Large intestine (tissue), 3 donors: ENCODE results near the gene SDK1. TPM values are rescaled to one million over a fixed set of nuclear protein-coding genes. Genes with fewer than 3 reads are reported as not detected.

Experiments used
- DNase-seq, 2 donors: peaks; one replicate each; pipeline versions ENCODE4 v3.0.0 to v3.0.0-alpha.2; 2013
- H3K27ac ChIP-seq: one replicate; pipeline ENCODE4 v1.5.1; 2013; ENCODE audit warnings: low read length
- H3K27me3 ChIP-seq: 2 replicates; pipeline ENCODE4 v1.6.1; 2013; ENCODE audit warnings: low read length; ENCODE audit not compliant: control insufficient read depth, insufficient read depth
- H3K36me3 ChIP-seq: 2 replicates; pipeline ENCODE4 v1.6.1; 2013; ENCODE audit warnings: low read length; ENCODE audit not compliant: control insufficient read depth, insufficient read depth
- H3K4me1 ChIP-seq: one replicate; pipeline ENCODE4 v1.6.1; 2013; ENCODE audit warnings: low read length; ENCODE audit not compliant: control insufficient read depth, insufficient read depth
- H3K4me3 ChIP-seq: one replicate; pipeline ENCODE4 v1.5.1; 2013; ENCODE audit warnings: low read length
- H3K9me3 ChIP-seq: one replicate; pipeline ENCODE4 v1.6.1; 2013; ENCODE audit warnings: mild to moderate bottlenecking, low read depth, low read length, moderate library complexity; ENCODE audit not compliant: control insufficient read depth
- WGBS: methylation state at CpG from one replicate; pipeline ENCODE4 v1.1.5; 2013; ENCODE audit warnings: low lambda C conversion rate; ENCODE audit not compliant: insufficient coverage; 5-methylcytosine and 5-hydroxymethylcytosine counted together
- polyA plus RNA-seq: library from polyadenylated mRNA; unstranded; fragments of 120-200 nt; gene quantifications from one replicate; pipeline ENCODE4 v1.2.1, GENCODE V29; 2013

SDK1 gene
- polyA plus RNA-seq, 1 donor: 6.4 TPM

GRCh38 chr7:4113976-4114375 lies 812.9 kb downstream of the SDK1 start:
- Histone ChIP-seq H3K27ac (no peak overlapping the region), H3K27me3 (no peaks in the 10 kb centered on the region), H3K4me1 (no peaks in the 10 kb centered on the region), H3K36me3 (no peaks in the 10 kb centered on the region), H3K4me3 (no peak overlapping the region), H3K9me3 (peaks cover 4% of the 10 kb centered on the region)
- no peak for DNase-seq
- WGBS: no CpG with 5 or more reads among the region's 25 CpGs

- no peaks in the 10 kb centered on the region for H3K4me1 ChIP-seq
- no peak for DNase-seq
- H3K36me3 ChIP-seq: no peaks in the 10 kb centered on the region
- peaks cover 7% of the 10 kb centered on the region for H3K9me3 ChIP-seq
- H3K27me3 ChIP-seq: no peaks in the 10 kb centered on the region
- no peak overlapping the region for H3K27ac ChIP-seq
- no CpG with 5 or more reads among the region's 7 CpGs for WGBS
- H3K4me3 ChIP-seq: no peak overlapping the region
Observed at GRCh38 chr7:4115442-4115841, 814.4 kb downstream of the SDK1 start.

- H3K27ac ChIP-seq: no peak overlapping the region
- no peak overlapping the region for H3K4me3 ChIP-seq
- 100% methylated on average over 3 of the region's 19 CpGs for WGBS
- no peaks in the 10 kb centered on the region for H3K36me3 ChIP-seq
- H3K4me1 ChIP-seq: no peaks in the 10 kb centered on the region
- no peaks in the 10 kb centered on the region for H3K27me3 ChIP-seq
- DNase-seq: no peak
- H3K9me3 ChIP-seq: peaks cover 7% of the 10 kb centered on the region
Observed at GRCh38 chr7:4115941-4116610, 815.0 kb downstream of the SDK1 start.

GRCh38 chr7:4119848-4120247 lies 818.8 kb downstream of the SDK1 start:
- no peak for DNase-seq
- Histone ChIP-seq H3K4me1 (no peaks in the 10 kb centered on the region), H3K4me3 (no peak overlapping the region), H3K36me3 (no peaks in the 10 kb centered on the region), H3K27me3 (no peaks in the 10 kb centered on the region), H3K9me3 (peaks cover 5% of the 10 kb centered on the region), H3K27ac (no peak overlapping the region)
- 100% methylated on average over 2 of the region's 3 CpGs for WGBS

GRCh38 chr7:4123346-4123745 lies 822.3 kb downstream of the SDK1 start:
- no CpG with 5 or more reads among the region's 2 CpGs for WGBS
- no peak for DNase-seq
- Histone ChIP-seq H3K4me3 (no peak overlapping the region), H3K27ac (no peak overlapping the region), H3K36me3 (no peaks in the 10 kb centered on the region), H3K4me1 (no peaks in the 10 kb centered on the region), H3K27me3 (no peaks in the 10 kb centered on the region), H3K9me3 (peaks cover 10% of the 10 kb centered on the region)

- H3K27ac ChIP-seq: no peak overlapping the region
- no peaks in the 10 kb centered on the region for H3K4me1 ChIP-seq
- no peak overlapping the region for H3K4me3 ChIP-seq
- H3K27me3 ChIP-seq: no peaks in the 10 kb centered on the region
- no peak for DNase-seq
- WGBS: no CpG with 5 or more reads among the region's 8 CpGs
- H3K36me3 ChIP-seq: no peaks in the 10 kb centered on the region
- H3K9me3 ChIP-seq: peaks cover 10% of the 10 kb centered on the region
Observed at GRCh38 chr7:4123823-4124222, 822.8 kb downstream of the SDK1 start.

- no peak overlapping the region for H3K27ac ChIP-seq
- 93% methylated on average over 3 of the region's 5 CpGs for WGBS
- H3K27me3 ChIP-seq: no peaks in the 10 kb centered on the region
- DNase-seq: no peak
- no peaks in the 10 kb centered on the region for H3K4me1 ChIP-seq
- peaks cover under 1% of the 10 kb centered on the region for H3K36me3 ChIP-seq
- H3K4me3 ChIP-seq: no peak overlapping the region
- peaks cover 12% of the 10 kb centered on the region for H3K9me3 ChIP-seq
Observed at GRCh38 chr7:4124556-4125477, 823.8 kb downstream of the SDK1 start.

- Histone ChIP-seq H3K9me3 (peaks cover 11% of the 10 kb centered on the region), H3K27ac (no peak overlapping the region), H3K4me3 (no peak overlapping the region), H3K4me1 (peaks cover 5% of the 10 kb centered on the region), H3K27me3 (no peaks in the 10 kb centered on the region), H3K36me3 (peaks cover 7% of the 10 kb centered on the region)
- 100% methylated on average over 2 of the region's 21 CpGs for WGBS
- DNase-seq: no peak
Observed at GRCh38 chr7:4127909-4128560, 827.0 kb downstream of the SDK1 start.

GRCh38 chr7:4129481-4130122 lies 828.5 kb downstream of the SDK1 start:
- H3K4me3 ChIP-seq: no peak overlapping the region
- peaks cover 19% of the 10 kb centered on the region for H3K4me1 ChIP-seq
- H3K36me3 ChIP-seq: peaks cover 7% of the 10 kb centered on the region
- H3K9me3 ChIP-seq: peaks cover 11% of the 10 kb centered on the region
- H3K27me3 ChIP-seq: no peaks in the 10 kb centered on the region
- no peak overlapping the region for H3K27ac ChIP-seq
- DNase-seq: no peak
- WGBS: no CpG with 5 or more reads among the region's 29 CpGs

GRCh38 chr7:4131063-4131462 lies 830.0 kb downstream of the SDK1 start:
- Histone ChIP-seq H3K36me3 (peaks cover 7% of the 10 kb centered on the region), H3K27ac (no peak overlapping the region), H3K27me3 (no peaks in the 10 kb centered on the region), H3K4me1 (peaks cover 24% of the 10 kb centered on the region), H3K4me3 (no peak overlapping the region), H3K9me3 (peaks cover 4% of the 10 kb centered on the region)
- no peak for DNase-seq
- no CpG with 5 or more reads among the region's 7 CpGs for WGBS
